Endothelial cell of umbilical vein (primary cell): ENCODE results near the gene PSMB5.

Source experiments
- CTCF ChIP-seq, 2 donors: IDR thresholded peaks; 1 replicate in 1 of 2; 2 replicates in 1 of 2; pipeline ENCODE4 v1.5.1; 2011; ENCODE audit warnings: low read length in 2 of 2, mild to moderate bottlenecking in 2 of 2, moderate library complexity in 2 of 2, control low read depth in 1 of 2, inconsistent platforms in 1 of 2, low read depth in 1 of 2; ENCODE audit not compliant: insufficient read depth in 1 of 2; ENCODE audit errors: extremely low read depth in 1 of 2
- EZH2 ChIP-seq: IDR thresholded peaks from 2 replicates; pipeline ENCODE4 v1.6.1; 2012; ENCODE audit warnings: borderline replicate concordance, low read depth, mild to moderate bottlenecking, moderate library complexity, low read length, inconsistent platforms; ENCODE audit not compliant: severe bottlenecking
- FOS ChIP-seq: IDR thresholded peaks from 2 replicates; pipeline ENCODE4 v1.6.1; 2011; ENCODE audit warnings: mild to moderate bottlenecking, low read length, moderate library complexity, borderline replicate concordance; ENCODE audit not compliant: insufficient read depth
- GATA2 ChIP-seq: IDR thresholded peaks from 2 replicates; pipeline ENCODE4 v1.7.0; 2011; ENCODE audit warnings: low read depth, mild to moderate bottlenecking, moderate library complexity, mixed read lengths, low read length; ENCODE audit not compliant: insufficient read length, insufficient read depth
- JUN ChIP-seq: IDR thresholded peaks from 2 replicates; pipeline ENCODE4 v1.6.1; 2011; ENCODE audit warnings: borderline replicate concordance, low read depth; ENCODE audit not compliant: insufficient read length, insufficient read depth
- POLR2A ChIP-seq: IDR thresholded peaks from 2 replicates; pipeline ENCODE4 v1.6.1; 2012; ENCODE audit warnings: low read depth, mild to moderate bottlenecking, control low read depth, low read length
- POLR2AphosphoS5 ChIP-seq: IDR thresholded peaks from 2 replicates; pipeline ENCODE4 v1.6.1; 2012; ENCODE audit warnings: low read depth, mild to moderate bottlenecking, control low read depth, low read length, moderate library complexity; ENCODE audit not compliant: insufficient read depth

- TF ChIP-seq POLR2AphosphoS5 (no peak), CTCF (IDR thresholded peaks at IDR 0.05; ENCODE audit: extremely low read depth in 1 of 2, insufficient read depth in 1 of 2, low read depth in 1 of 2, low read length in 2 of 2) (no peak), EZH2 (no peak), GATA2 (no peak), POLR2A (no peak), JUN (no peak), FOS (no peak)
These were observed 20.4 kb upstream of the PSMB5 start for GRCh38 chr14:23055147-23055550.
